Activated CD8-positive, alpha-beta T cell treated with anti-CD3 and anti-CD28 coated beads for 36 hours (primary cell): ENCODE results near the gene ECE2. TPM values are rescaled to one million over a fixed set of nuclear protein-coding genes. Genes with fewer than 3 reads are reported as not detected.

ENCODE experiments used
- ATAC-seq: fragments of 200-7000 bp; cut with Tn5 transposase; one replicate; pipeline ENCODE4 v1.10.0; 2021; ENCODE audit warnings: mild to moderate bottlenecking, moderate library complexity
- CTCF ChIA-PET: fragments of 350-600 bp; sonication (Branson Sonifier 250); formaldehyde crosslinking; loops from one replicate; lab custom pipeline; 2021; ENCODE audit warnings: antibody characterized with exemption; lab: Charles Lee
- POLR2A ChIA-PET: fragments of 350-600 bp; sonication (Branson Sonifier 250); formaldehyde crosslinking; loops from one replicate; lab custom pipeline; 2021; ENCODE audit warnings: antibody characterized with exemption; lab: Charles Lee
- DNase-seq: peaks from one replicate; pipeline ENCODE4 v3.0.0-alpha.2; 2020
- H3K27ac Mint-ChIP-seq: one replicate; pipeline ENCODE4 v1.8.0; 2021; ENCODE audit warnings: mild to moderate bottlenecking, mixed read lengths
- H3K27me3 Mint-ChIP-seq: one replicate; pipeline ENCODE4 v1.8.0; 2021; ENCODE audit warnings: mixed read lengths
- H3K36me3 Mint-ChIP-seq: one replicate; pipeline ENCODE4 v1.8.0; 2021; ENCODE audit warnings: low read depth, mixed read lengths
- H3K4me1 Mint-ChIP-seq: one replicate; pipeline ENCODE4 v1.8.0; 2021; ENCODE audit warnings: low read depth, mixed read lengths
- H3K4me3 Mint-ChIP-seq: one replicate; pipeline ENCODE4 v1.8.0; 2021; ENCODE audit warnings: mild to moderate bottlenecking, moderate library complexity, mixed read lengths
- H3K9me3 Mint-ChIP-seq: one replicate; pipeline ENCODE4 v1.8.0; 2021; ENCODE audit warnings: mixed read lengths
- CTCF ChIP-seq: fragments of 200-600 bp; IDR thresholded peaks from one replicate; pipeline ENCODE4 v1.8.0; 2022; ENCODE audit warnings: antibody characterized with exemption, mild to moderate bottlenecking
- intact Hi-C: fragments of 100-400 bp; cut with micrococcal nuclease; formaldehyde crosslinking; loops from one replicate; pipeline ENCODE4 v1.10.0; 2022
- total RNA-seq, 2 experiments: library from RNA; stranded (reverse); gene quantifications; one replicate each; pipeline ENCODE4 v1.2.3, GENCODE V29; 2021

ECE2 gene
- total RNA-seq, 2 experiments from 2014 or later = not detected

- POLR2A ChIA-PET = interaction anchor here (0.6 to 2.1 kb wide), 4 partner anchors 10 to 122 kb away, joined by 3 to 6 read pairs (median 4); partner anchors contain the start of gene EEF1AKMT4
- Mint-ChIP-seq H3K27ac (no peak overlapping the region), H3K9me3 (no peaks in the 10 kb centered on the region), H3K27me3 (peaks cover 8% of the 10 kb centered on the region), H3K4me3 (no peak overlapping the region), H3K36me3 (no peaks in the 10 kb centered on the region), H3K4me1 (no peaks in the 10 kb centered on the region)
- CTCF ChIA-PET = interaction anchor here (2.4 to 2.8 kb wide), 2 partner anchors 9 to 13 kb away, joined by 12 to 30 read pairs; partner anchors contain the start of gene EEF1AKMT4
- TF ChIP-seq CTCF = no peak
- intact Hi-C loops = no loop called here
- DNase-seq (no peak), ATAC-seq (no peak)
Observed at GRCh38 chr3:184237211-184237610, 38.6 kb upstream of the ECE2 start.

GRCh38 chr3:184237807-184238206 lies 38.0 kb upstream of the ECE2 start:
- Mint-ChIP-seq H3K27ac (no peak overlapping the region), H3K4me1 (no peaks in the 10 kb centered on the region), H3K9me3 (no peaks in the 10 kb centered on the region), H3K27me3 (peaks cover 2% of the 10 kb centered on the region), H3K36me3 (peaks cover 2% of the 10 kb centered on the region), H3K4me3 (no peak overlapping the region)
- CTCF ChIA-PET = interaction anchor here (2.4 to 2.8 kb wide), 2 partner anchors 10 to 12 kb away, joined by 12 to 30 read pairs; partner anchors contain the start of gene EEF1AKMT4
- POLR2A ChIA-PET = interaction anchor here (0.6 to 2.1 kb wide), 3 partner anchors 9 to 596 kb away, joined by 3 to 5 read pairs (median 4); partner anchors contain the start of gene EEF1AKMT4
- intact Hi-C loops = no loop called here
- DNase-seq (no peak), ATAC-seq (no peak)
- no peak for TF ChIP-seq CTCF

GRCh38 chr3:184238246-184238818 lies 37.5 kb upstream of the ECE2 start:
- intact Hi-C loops = no loop called here
- H3K36me3 Mint-ChIP-seq = peaks cover 3% of the 10 kb centered on the region
- no peaks in the 10 kb centered on the region for H3K9me3 Mint-ChIP-seq
- TF ChIP-seq CTCF = no peak
- ChIA-PET CTCF (interaction anchor here (2.4 to 2.8 kb wide), 2 partner anchors 10 to 11 kb away, joined by 12 to 30 read pairs; partner anchors contain the start of gene EEF1AKMT4), POLR2A (interaction anchor here (0.6 to 2.1 kb wide), 2 partner anchors 11 to 597 kb away, joined by 3 to 5 read pairs; partner anchors contain the start of gene EEF1AKMT4)
- H3K27ac Mint-ChIP-seq = no peak overlapping the region
- H3K4me3 Mint-ChIP-seq = no peak overlapping the region
- ATAC-seq (no peak), DNase-seq (no peak)
- H3K27me3 Mint-ChIP-seq = no peaks in the 10 kb centered on the region
- no peaks in the 10 kb centered on the region for H3K4me1 Mint-ChIP-seq

GRCh38 chr3:184239221-184239620 lies 36.6 kb upstream of the ECE2 start:
- no peak for TF ChIP-seq CTCF

GRCh38 chr3:184239708-184240107 lies 36.1 kb upstream of the ECE2 start:
- Mint-ChIP-seq H3K9me3 (no peaks in the 10 kb centered on the region), H3K4me3 (no peak overlapping the region), H3K27me3 (no peaks in the 10 kb centered on the region), H3K36me3 (peaks cover 7% of the 10 kb centered on the region), H3K27ac (no peak overlapping the region), H3K4me1 (no peaks in the 10 kb centered on the region)
- ChIA-PET CTCF (interaction anchor here (1.1 to 2.4 kb wide), 6 partner anchors 10 to 344 kb away, joined by 3 to 15 read pairs (median 8); partner anchors contain the start of gene EEF1AKMT4), POLR2A (interaction anchor here (1.5 to 1.8 kb wide), 2 partner anchors 11 to 95 kb away, joined by 4 to 9 read pairs; partner anchors contain the start of gene VWA5B2)
- ATAC-seq (no peak), DNase-seq (no peak)
- TF ChIP-seq CTCF = no peak
- intact Hi-C loops = no loop called here

More at GRCh38 chr3:184239221-184239620, 36.6 kb upstream of the ECE2 start:
- ChIA-PET CTCF (interaction anchor here (2.4 kb wide), 2 partner anchors 11 to 12 kb away, joined by 12 to 15 read pairs; partner anchors contain the start of gene EEF1AKMT4), POLR2A (interaction anchor here (1.8 kb wide), 1 partner anchor 11 kb away, joined by 9 read pairs; the partner anchor contains the start of gene VWA5B2)
- DNase-seq (no peak), ATAC-seq (no peak)
- H3K4me3 Mint-ChIP-seq = no peak overlapping the region
- H3K9me3 Mint-ChIP-seq = no peaks in the 10 kb centered on the region
- intact Hi-C loops = no loop called here
- H3K36me3 Mint-ChIP-seq = peaks cover 3% of the 10 kb centered on the region
- H3K27me3 Mint-ChIP-seq = no peaks in the 10 kb centered on the region
- no peak overlapping the region for H3K27ac Mint-ChIP-seq
- no peaks in the 10 kb centered on the region for H3K4me1 Mint-ChIP-seq
